ENCODE measurements around the gene ACOX2.
A peak's percentile ranks its signal among the peaks of the same experiment; 100 is the strongest.

Gene ACOX2

GRCh38 chr3:58562498-58562897, 25.5 kb upstream of the ACOX2 start:
- Histone ChIP-seq H3K18ac (ENCODE audit: low read length) (peak overlapping the region; percentile 69), H3K4me1 (ENCODE audit: control insufficient read depth in 2 of 2, insufficient read depth in 1 of 2, low read depth in 1 of 2, low read length in 2 of 2) (peaks cover 11 to 18% of the 10 kb centered on the region in 2 donors), H2BK15ac (ENCODE audit: low read length) (no peak overlapping the region), H4K8ac (ENCODE audit: low read depth, low read length) (no peak overlapping the region), H3K23ac (ENCODE audit: low read depth, low read length, poor library complexity) (no peak overlapping the region), H2BK120ac (ENCODE audit: low read depth, low read length) (no peak overlapping the region), H3K27ac (replicated peaks; ENCODE audit: low read length) (no peak overlapping the region), H3K9ac (ENCODE audit: low read depth, low read length, poor library complexity) (peak overlapping the region; percentile 21), H3K27me3 (ENCODE audit: control insufficient read depth in 3 of 3, insufficient read depth in 3 of 3, low read depth in 1 of 3, low read length in 3 of 3) (no peaks in the 10 kb centered on the region), H3K14ac (ENCODE audit: low read length) (no peak overlapping the region), H3K4me3 (ENCODE audit: low read length in 2 of 2) (no peak overlapping the region), H3K36me3 (replicated peaks in 1 of 2; ENCODE audit: control insufficient read depth in 2 of 2, insufficient read depth in 2 of 2, low read length in 2 of 2) (no peaks in the 10 kb centered on the region), H2BK5ac (ENCODE audit: low read length) (peak overlapping the region; percentile 72), H4K91ac (ENCODE audit: low read depth, low read length, poor library complexity) (peak overlapping the region; percentile 56), H3K9me3 (replicated peaks in 1 of 2; ENCODE audit: control insufficient read depth in 2 of 2, insufficient read depth in 1 of 2, low read depth in 1 of 2, low read length in 2 of 2) (peaks cover 0 to 6% of the 10 kb centered on the region in 2 donors), H2AFZ (ENCODE audit: low read length) (no peak overlapping the region), H2AK5ac (ENCODE audit: low read depth, low read length) (peak overlapping the region; percentile 49), H3K79me1 (ENCODE audit: low read depth, low read length) (no peaks in the 10 kb centered on the region), H2BK12ac (ENCODE audit: low read length) (no peak overlapping the region), H3K4me2 (ENCODE audit: insufficient read depth, low read length, poor library complexity, severe bottlenecking) (no peak overlapping the region), H3K4ac (ENCODE audit: low read length) (no peak overlapping the region)
- DNase-seq (ENCODE audit: low spot score), result no peak
- WGBS, 2 donors (ENCODE audit: extremely low coverage in 2 of 2, insufficient read length in 2 of 2, insufficient replicate concordance in 1 of 2), result no CpG with 5 or more reads among the region's 4 CpGs

DNA sequence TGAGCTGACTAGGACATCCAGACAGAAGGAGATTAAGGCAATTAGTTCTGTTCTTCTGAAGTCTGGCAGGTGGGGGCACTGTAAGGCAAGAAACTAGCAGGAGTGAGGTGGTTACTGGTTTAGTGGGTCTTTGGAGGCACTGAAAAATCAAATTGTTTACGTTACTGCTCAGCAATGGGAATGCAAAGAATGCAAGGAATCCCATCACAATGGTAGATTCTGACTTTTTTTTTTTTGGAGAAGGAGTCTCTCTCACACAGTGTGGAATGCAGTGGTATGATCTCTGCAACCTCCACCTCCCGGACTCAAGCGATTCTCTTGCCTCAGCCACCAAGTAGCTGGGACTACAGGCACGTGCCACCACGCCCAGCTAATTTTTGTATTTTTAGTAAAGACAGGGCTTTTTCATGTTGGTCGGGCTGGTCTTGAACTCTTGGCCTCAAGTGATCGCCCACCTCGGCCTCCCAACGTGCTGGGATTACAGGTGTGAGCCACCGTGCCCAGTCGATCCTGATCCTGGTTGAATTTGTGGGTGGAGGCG, 23.9 kb upstream of the ACOX2 start:
- WGBS, 2 donors (ENCODE audit: extremely low coverage in 2 of 2, insufficient read length in 2 of 2, insufficient replicate concordance in 1 of 2), result no CpG with 5 or more reads among the region's 12 CpGs
- Histone ChIP-seq H3K9ac (ENCODE audit: low read depth, low read length, poor library complexity) (no peak overlapping the region), H4K91ac (ENCODE audit: low read depth, low read length, poor library complexity) (no peak overlapping the region), H3K4me3 (ENCODE audit: low read length in 2 of 2) (no peak overlapping the region), H3K27me3 (ENCODE audit: control insufficient read depth in 3 of 3, insufficient read depth in 3 of 3, low read depth in 1 of 3, low read length in 3 of 3) (no peaks in the 10 kb centered on the region), H3K79me1 (ENCODE audit: low read depth, low read length) (no peaks in the 10 kb centered on the region), H2AFZ (ENCODE audit: low read length) (no peak overlapping the region), H3K4me2 (ENCODE audit: insufficient read depth, low read length, poor library complexity, severe bottlenecking) (no peak overlapping the region), H2BK12ac (ENCODE audit: low read length) (no peak overlapping the region), H3K9me3 (replicated peaks in 1 of 2; ENCODE audit: control insufficient read depth in 2 of 2, insufficient read depth in 1 of 2, low read depth in 1 of 2, low read length in 2 of 2) (peaks cover 0 to 6% of the 10 kb centered on the region in 2 donors), H4K8ac (ENCODE audit: low read depth, low read length) (no peak overlapping the region), H3K4ac (ENCODE audit: low read length) (no peak overlapping the region), H2BK15ac (ENCODE audit: low read length) (no peak overlapping the region), H2BK120ac (ENCODE audit: low read depth, low read length) (no peak overlapping the region), H3K23ac (ENCODE audit: low read depth, low read length, poor library complexity) (no peak overlapping the region), H3K18ac (ENCODE audit: low read length) (peak overlapping the region; percentile 92), H3K4me1 (ENCODE audit: control insufficient read depth in 2 of 2, insufficient read depth in 1 of 2, low read depth in 1 of 2, low read length in 2 of 2) (peaks cover 9 to 14% of the 10 kb centered on the region in 2 donors), H3K14ac (ENCODE audit: low read length) (no peak overlapping the region), H3K36me3 (replicated peaks in 1 of 2; ENCODE audit: control insufficient read depth in 2 of 2, insufficient read depth in 2 of 2, low read length in 2 of 2) (no peaks in the 10 kb centered on the region), H2AK5ac (ENCODE audit: low read depth, low read length) (no peak overlapping the region), H2BK5ac (ENCODE audit: low read length) (no peak overlapping the region), H3K27ac (replicated peaks; ENCODE audit: low read length) (peak overlapping the region; percentile 75)
- peak; percentile 88 for DNase-seq (ENCODE audit: low spot score)

DNA sequence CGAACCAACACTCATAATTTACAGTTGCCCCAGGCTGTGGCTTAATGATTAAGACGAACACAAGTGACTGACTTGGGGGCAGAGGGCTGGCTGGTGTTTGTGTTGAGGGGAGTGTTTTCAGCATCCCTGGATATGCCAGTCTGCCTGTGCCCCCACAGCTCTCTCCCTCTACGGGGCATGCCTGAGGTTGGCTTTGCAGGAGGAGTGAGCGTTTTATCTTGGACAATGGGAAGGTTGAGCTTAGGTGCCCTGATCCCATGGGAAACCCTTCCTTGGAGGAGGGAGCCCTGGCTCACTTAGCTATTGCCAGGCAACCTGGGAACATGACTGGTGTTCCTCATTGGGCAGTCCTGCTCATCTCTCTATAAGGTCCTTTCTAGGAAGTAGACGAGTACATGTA, 22.6 kb upstream of the ACOX2 start:
- H3K36me3 ChIP-seq (replicated peaks in 1 of 2; ENCODE audit: control insufficient read depth in 2 of 2, insufficient read depth in 2 of 2, low read length in 2 of 2), result no peaks in the 10 kb centered on the region
- peak overlapping the region; percentile 4 for H2BK120ac ChIP-seq (ENCODE audit: low read depth, low read length)
- peak overlapping the region; percentile 33 for H2BK12ac ChIP-seq (ENCODE audit: low read length)
- no peak overlapping the region for H4K91ac ChIP-seq (ENCODE audit: low read depth, low read length, poor library complexity)
- peaks cover 0 to 6% of the 10 kb centered on the region in 2 donors for H3K9me3 ChIP-seq (replicated peaks in 1 of 2; ENCODE audit: control insufficient read depth in 2 of 2, insufficient read depth in 1 of 2, low read depth in 1 of 2, low read length in 2 of 2)
- DNase-seq (ENCODE audit: low spot score), result no peak
- H2BK15ac ChIP-seq (ENCODE audit: low read length), result peak overlapping the region; percentile 23
- H3K9ac ChIP-seq (ENCODE audit: low read depth, low read length, poor library complexity), result no peak overlapping the region
- no peak overlapping the region for H4K8ac ChIP-seq (ENCODE audit: low read depth, low read length)
- H2AK5ac ChIP-seq (ENCODE audit: low read depth, low read length), result peak overlapping the region; percentile 28
- H3K18ac ChIP-seq (ENCODE audit: low read length), result peak overlapping the region; percentile 6
- no peak overlapping the region for H3K27ac ChIP-seq (replicated peaks; ENCODE audit: low read length)
- H3K4ac ChIP-seq (ENCODE audit: low read length), result no peak overlapping the region
- no peak overlapping the region for H2AFZ ChIP-seq (ENCODE audit: low read length)
- no peak overlapping the region for H3K4me3 ChIP-seq (ENCODE audit: low read length in 2 of 2)
- no peaks in the 10 kb centered on the region for H3K79me1 ChIP-seq (ENCODE audit: low read depth, low read length)
- no peak overlapping the region for H3K14ac ChIP-seq (ENCODE audit: low read length)
- H3K27me3 ChIP-seq (ENCODE audit: control insufficient read depth in 3 of 3, insufficient read depth in 3 of 3, low read depth in 1 of 3, low read length in 3 of 3), result no peaks in the 10 kb centered on the region
- peaks cover 0 to 10% of the 10 kb centered on the region in 2 donors for H3K4me1 ChIP-seq (ENCODE audit: control insufficient read depth in 2 of 2, insufficient read depth in 1 of 2, low read depth in 1 of 2, low read length in 2 of 2)
- H2BK5ac ChIP-seq (ENCODE audit: low read length), result peak overlapping the region; percentile 8
- H3K23ac ChIP-seq (ENCODE audit: low read depth, low read length, poor library complexity), result no peak overlapping the region
- no peak overlapping the region for H3K4me2 ChIP-seq (ENCODE audit: insufficient read depth, low read length, poor library complexity, severe bottlenecking)
- WGBS, 2 donors (ENCODE audit: extremely low coverage in 2 of 2, insufficient read length in 2 of 2, insufficient replicate concordance in 1 of 2), result no CpG with 5 or more reads among the region's 5 CpGs

DNA sequence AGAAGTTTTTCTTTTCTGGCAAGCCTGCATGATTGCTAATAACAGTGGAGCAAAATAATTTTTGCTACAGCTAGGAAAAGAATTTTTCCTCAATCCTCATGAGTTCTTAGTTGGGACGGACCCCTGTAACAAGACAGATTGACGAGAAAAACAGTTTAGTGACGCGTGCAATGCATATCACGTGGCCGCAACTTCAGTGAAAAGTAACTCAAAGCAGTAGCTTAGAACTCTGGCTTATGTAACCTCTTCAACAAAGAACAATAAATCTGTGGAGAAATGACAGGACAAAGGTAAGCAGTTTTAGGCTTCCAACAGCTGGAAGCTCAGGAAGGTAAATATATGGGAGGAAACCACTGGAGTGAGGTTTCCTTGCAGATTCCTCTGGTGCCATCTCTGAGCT, 20.5 kb upstream of the ACOX2 start:
- Histone ChIP-seq H3K27ac (replicated peaks; ENCODE audit: low read length) (no peak overlapping the region), H2AK5ac (ENCODE audit: low read depth, low read length) (no peak overlapping the region), H3K4me3 (ENCODE audit: low read length in 2 of 2) (no peak overlapping the region), H3K18ac (ENCODE audit: low read length) (no peak overlapping the region), H4K91ac (ENCODE audit: low read depth, low read length, poor library complexity) (no peak overlapping the region), H2BK12ac (ENCODE audit: low read length) (no peak overlapping the region), H3K9ac (ENCODE audit: low read depth, low read length, poor library complexity) (no peak overlapping the region), H2BK120ac (ENCODE audit: low read depth, low read length) (no peak overlapping the region), H2BK15ac (ENCODE audit: low read length) (no peak overlapping the region), H3K23ac (ENCODE audit: low read depth, low read length, poor library complexity) (no peak overlapping the region), H3K36me3 (replicated peaks in 1 of 2; ENCODE audit: control insufficient read depth in 2 of 2, insufficient read depth in 2 of 2, low read length in 2 of 2) (no peaks in the 10 kb centered on the region), H3K27me3 (ENCODE audit: control insufficient read depth in 3 of 3, insufficient read depth in 3 of 3, low read depth in 1 of 3, low read length in 3 of 3) (no peaks in the 10 kb centered on the region), H2BK5ac (ENCODE audit: low read length) (no peak overlapping the region), H3K14ac (ENCODE audit: low read length) (no peak overlapping the region), H3K4me1 (ENCODE audit: control insufficient read depth in 2 of 2, insufficient read depth in 1 of 2, low read depth in 1 of 2, low read length in 2 of 2) (peaks cover 0 to 10% of the 10 kb centered on the region in 2 donors), H3K4me2 (ENCODE audit: insufficient read depth, low read length, poor library complexity, severe bottlenecking) (no peak overlapping the region), H3K9me3 (replicated peaks in 1 of 2; ENCODE audit: control insufficient read depth in 2 of 2, insufficient read depth in 1 of 2, low read depth in 1 of 2, low read length in 2 of 2) (peaks cover 0 to 2% of the 10 kb centered on the region in 2 donors), H3K4ac (ENCODE audit: low read length) (no peak overlapping the region), H2AFZ (ENCODE audit: low read length) (peak overlapping the region; percentile 47), H3K79me1 (ENCODE audit: low read depth, low read length) (no peaks in the 10 kb centered on the region), H4K8ac (ENCODE audit: low read depth, low read length) (no peak overlapping the region)
- no peak for DNase-seq (ENCODE audit: low spot score)
- WGBS, 2 donors (ENCODE audit: extremely low coverage in 2 of 2, insufficient read length in 2 of 2, insufficient replicate concordance in 1 of 2), result no CpG with 5 or more reads among the region's 6 CpGs

Data from neuronal stem cell (in vitro differentiated cells).